GM18867 (cell line): ENCODE measurements around the gene MMP25.
"Not testable (repeated sequence)": the region's sequence is repeated elsewhere in the genome, so short reads cannot be mapped to it uniquely, and the experiment has no call there.

Experiments
- ATAC-seq: cut with Tn5 transposase; IDR thresholded peaks from one replicate; pipeline ENCODE4 v1.9.1; 2021; ENCODE audit warnings: mild to moderate bottlenecking, moderate library complexity; ENCODE audit not compliant: unreplicated experiment

MMP25 gene

DNA sequence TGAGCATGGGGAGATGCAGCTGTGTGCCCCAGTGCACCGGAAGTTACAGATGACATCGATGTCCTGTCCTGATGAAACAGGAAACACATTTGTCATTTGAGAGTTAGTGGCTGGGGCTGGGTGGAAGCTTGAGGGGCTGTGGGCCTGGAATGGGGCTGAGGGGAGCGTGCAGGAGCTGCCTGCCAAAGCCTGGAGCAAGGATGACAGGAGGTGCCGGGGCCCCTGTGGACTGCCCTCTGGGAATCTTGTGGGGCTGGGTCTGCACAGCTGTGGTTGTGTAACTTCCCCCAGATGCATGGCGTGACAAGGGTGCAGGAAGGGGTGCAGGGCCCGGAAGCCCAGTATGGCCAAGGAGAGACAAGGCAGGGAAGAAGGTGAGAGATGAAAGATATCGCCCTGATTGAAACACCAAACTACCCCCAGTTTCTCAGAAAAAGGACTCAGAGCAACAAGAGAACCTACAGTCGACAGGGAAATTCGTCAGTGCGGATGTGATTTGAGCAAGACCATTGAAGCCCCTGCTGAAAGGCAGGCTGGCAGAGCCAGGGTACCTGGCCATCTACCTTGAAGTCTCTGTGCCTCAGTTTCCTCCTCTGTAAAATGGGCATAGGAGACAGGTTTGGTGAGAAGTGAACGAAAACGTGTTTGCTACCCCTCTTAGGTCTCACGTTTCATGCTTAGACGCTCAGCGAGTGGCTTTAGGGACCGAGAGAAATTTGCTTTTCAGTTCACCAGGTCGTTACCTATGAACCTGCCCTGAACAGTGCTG is 8.8 kb downstream of the MMP25 start:
- no peak for ATAC-seq

DNA sequence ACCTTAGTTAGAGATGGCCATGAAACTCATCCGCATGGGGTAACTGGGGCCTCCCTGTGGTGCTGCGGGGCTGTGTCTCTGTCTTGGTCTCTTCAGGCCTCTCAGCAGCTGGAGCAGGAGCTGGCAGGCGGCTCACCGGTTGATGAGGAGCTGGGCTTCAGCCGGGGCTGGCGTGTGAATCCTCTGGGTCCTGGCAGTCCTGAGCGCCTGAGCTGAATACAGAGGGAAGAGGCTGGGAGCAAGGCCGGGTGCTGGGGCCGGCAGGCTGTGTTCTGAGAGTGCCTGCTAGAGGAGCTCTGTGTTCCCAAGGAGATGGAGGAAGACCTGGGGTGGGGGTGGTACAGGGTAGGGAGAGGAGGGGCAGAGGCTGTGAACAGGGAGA is 9.4 kb downstream of the MMP25 start:
- not testable (repeated sequence) for ATAC-seq

DNA sequence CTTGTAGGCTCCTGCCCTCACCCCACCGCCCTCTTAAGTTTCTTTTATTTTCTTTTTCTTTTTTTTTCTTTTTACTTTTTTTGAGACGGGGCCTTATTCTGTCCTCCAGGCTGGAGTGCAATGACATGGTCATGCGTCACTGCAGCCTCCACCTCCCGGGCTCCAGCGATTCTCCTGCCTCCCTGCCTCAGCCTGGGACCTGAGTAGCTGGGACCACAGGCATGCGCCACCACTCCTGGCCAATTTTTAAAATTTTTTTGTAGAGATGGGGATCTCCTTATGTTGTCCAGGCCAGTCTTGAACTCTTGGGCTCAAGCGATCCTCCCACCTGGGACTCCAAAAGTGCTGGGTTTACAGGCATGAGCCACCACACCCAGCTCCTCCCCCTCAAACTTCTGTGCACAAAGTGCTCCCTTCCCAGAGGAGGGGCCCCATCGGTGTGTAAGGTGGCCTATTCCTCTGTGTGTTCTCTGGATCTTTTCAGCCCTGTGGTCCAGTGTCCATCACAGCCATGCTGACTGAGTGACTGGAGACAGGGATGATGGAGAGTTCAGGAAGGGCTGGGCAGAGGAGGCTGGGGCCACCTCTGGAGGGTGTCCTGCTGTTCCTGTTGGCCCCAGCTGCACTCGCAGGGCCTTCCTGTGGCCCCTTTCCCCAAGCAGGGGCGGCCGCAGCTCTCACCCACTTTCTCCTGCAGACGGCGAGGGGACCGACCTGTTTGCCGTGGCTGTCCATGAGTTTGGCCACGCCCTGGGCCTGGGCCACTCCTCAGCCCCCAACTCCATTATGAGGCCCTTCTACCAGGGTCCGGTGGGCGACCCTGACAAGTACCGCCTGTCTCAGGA is 10.2 kb downstream of the MMP25 start:
- no peak for ATAC-seq

DNA sequence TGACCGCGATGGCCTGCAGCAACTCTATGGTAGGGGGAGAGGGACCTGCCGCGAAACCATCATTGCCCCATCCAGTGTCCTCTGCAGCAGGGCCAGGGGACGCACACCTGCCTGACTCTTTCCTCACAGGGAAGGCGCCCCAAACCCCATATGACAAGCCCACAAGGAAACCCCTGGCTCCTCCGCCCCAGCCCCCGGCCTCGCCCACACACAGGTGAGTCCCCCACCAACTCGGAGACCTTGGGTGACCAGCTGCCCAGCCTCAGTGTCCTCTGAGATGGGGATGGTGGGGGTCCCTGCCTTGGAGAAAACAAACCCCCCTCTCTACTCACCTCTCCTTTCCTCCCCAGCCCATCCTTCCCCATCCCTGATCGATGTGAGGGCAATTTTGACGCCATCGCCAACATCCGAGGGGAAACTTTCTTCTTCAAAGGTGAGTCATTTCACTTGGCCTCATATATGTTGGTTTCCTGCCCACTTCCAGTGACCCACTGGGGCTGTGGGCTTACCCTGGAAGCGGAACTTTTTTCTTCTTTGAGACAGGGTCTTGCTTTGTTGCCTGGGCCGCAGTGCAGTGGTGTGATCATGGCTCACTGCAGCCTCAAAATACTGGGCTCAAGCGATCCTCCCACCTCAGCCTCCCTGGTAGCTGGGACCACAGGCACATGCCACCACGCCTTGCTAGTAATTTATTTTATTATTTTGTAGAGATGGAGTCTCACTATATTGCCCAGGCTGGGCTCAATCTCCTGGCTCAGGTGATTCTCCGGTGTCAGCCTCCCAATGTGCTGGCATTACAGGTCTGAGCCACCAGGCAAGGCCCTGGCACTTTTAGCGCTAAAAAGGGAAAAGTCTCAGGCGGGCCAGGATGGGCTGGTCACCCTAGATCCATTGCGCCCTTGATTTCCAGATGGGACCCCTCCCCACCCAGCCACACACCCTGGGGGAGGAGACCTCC is 11.1 kb downstream of the MMP25 start:
- ATAC-seq: no peak

DNA sequence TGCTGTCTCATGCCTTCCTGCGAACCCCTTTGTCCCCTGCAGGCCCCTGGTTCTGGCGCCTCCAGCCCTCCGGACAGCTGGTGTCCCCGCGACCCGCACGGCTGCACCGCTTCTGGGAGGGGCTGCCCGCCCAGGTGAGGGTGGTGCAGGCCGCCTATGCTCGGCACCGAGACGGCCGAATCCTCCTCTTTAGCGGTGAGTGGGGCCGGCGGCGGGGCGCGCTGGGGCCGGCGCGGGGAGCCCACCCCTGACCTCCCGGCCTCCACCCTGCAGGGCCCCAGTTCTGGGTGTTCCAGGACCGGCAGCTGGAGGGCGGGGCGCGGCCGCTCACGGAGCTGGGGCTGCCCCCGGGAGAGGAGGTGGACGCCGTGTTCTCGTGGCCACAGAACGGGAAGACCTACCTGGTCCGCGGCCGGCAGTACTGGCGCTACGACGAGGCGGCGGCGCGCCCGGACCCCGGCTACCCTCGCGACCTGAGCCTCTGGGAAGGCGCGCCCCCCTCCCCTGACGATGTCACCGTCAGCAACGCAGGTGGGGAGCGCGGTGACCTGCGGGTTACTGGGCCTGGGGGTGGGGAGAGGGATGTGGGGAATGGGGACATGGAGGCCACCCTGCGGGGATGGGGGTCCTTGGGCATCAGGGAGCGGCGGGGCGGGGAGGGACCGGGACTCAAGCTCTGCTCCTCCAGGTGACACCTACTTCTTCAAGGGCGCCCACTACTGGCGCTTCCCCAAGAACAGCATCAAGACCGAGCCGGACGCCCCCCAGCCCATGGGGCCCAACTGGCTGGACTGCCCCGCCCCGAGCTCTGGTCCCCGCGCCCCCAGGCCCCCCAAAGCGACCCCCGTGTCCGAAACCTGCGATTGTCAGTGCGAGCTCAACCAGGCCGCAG is 12.0 kb downstream of the MMP25 start:
- peak; percentile 19 for ATAC-seq

DNA sequence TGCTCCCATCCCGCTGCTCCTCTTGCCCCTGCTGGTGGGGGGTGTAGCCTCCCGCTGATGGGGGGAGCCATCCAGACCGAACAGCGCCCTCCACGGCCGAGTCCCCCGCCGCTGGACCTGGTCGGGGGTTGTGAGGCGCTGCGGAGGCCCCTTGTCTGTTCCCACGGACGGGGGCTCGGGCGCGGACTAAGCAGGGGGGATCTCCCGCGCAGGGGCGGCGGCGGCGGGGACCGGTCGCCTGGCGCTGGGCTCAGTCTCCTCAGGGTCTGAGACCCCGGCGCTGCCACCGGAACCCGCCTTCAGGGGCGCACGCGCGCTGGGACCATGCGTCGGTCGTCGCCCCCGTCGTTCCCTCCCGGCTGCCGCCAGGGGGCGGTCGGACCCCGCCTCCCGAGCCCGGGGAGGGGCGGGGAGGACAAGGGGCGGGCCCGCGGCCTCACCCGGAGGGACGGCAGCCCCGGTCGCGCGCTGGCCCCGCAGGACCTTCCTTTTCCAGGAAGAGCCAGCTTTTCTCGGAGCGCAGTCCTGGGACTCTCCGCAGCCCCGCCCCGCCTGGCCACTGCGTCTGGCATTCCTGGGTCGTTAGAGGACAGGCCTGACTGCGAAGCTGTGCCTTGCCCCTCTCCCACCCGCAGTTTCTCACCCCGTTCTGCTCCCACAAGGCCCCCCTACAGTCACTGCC is 12.8 kb downstream of the MMP25 start:
- peak; percentile 78 for ATAC-seq

DNA sequence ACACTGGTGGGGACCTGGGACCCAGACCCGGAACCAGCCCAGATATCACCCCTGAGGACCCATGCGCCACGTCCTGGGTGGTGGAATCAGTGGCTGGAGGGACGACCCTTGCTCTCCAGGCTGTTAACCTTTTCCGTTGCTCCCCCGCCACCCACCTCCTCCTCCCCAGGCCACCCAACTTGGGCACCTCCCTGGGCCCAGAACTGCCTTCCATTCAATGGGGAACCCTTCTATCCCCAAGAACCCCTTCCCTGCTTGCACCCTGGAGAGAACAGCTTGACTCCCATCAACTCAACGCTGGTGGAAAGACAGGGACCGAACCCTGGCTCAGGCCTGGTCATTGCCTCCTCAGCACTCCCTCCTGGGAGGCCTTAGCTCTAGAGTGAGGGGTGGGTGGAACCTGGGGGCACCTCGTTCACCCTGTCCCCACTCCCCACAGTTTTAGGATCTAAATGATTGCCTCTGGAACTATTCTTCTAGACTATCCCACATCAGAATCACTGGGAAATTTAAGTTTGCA is 13.4 kb downstream of the MMP25 start:
- no peak for ATAC-seq

DNA sequence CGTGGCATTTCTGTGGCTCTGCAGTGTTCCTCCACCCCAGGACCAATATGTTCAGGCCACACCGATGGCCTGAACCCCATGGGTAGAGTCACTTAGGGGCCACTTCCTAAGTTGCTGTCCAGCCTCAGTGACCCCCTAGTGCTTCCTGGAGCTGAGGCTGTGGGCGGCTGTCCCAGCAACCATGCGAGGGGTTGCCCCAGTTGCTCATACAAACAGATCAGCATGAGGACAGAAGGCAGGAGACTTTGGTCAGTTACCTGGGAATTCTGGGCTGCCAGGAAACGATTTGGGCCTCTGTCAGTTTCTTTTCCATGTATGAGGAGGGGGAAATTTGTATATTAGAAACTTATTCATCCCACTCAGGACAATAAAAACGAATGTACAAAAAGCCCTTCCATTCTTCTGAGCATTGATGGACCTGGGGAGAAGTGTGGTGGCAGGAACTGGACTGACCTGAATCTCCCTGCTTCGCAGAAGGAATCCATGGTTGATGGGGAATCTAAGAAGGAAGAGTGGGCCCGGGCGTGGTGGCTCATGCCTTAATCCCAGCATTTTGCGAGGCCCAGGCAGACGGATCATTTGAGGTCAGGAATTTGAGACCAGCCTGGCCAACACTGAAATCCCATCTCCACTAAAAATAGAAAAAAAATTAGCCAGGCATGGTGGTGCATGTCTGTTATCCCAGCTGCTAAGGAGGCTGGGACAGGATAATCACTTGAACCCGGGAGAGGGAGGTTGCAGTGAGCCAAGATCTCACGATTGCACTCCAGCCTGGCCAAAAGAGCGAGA is 14.2 kb downstream of the MMP25 start:
- ATAC-seq: no peak

DNA sequence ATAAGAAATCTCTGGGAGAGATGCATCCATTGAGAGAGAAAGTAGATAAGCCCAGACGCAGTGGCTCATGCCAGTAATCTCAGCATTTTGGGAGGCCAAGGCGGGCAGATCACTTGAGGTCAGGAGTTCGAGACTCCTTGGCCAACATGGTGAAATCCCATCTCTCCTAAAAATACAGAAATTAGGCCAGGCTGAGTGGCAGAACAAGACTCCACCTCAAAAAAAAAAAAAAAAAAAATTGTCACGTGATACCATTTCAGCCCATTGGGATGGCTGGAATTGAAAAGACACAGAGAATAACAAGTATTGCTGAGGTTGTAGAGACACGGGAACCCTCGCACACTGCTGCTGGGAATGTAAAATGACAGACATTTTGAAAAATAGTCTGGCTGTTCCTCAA is 16.2 kb downstream of the MMP25 start:
- ATAC-seq: no peak

DNA sequence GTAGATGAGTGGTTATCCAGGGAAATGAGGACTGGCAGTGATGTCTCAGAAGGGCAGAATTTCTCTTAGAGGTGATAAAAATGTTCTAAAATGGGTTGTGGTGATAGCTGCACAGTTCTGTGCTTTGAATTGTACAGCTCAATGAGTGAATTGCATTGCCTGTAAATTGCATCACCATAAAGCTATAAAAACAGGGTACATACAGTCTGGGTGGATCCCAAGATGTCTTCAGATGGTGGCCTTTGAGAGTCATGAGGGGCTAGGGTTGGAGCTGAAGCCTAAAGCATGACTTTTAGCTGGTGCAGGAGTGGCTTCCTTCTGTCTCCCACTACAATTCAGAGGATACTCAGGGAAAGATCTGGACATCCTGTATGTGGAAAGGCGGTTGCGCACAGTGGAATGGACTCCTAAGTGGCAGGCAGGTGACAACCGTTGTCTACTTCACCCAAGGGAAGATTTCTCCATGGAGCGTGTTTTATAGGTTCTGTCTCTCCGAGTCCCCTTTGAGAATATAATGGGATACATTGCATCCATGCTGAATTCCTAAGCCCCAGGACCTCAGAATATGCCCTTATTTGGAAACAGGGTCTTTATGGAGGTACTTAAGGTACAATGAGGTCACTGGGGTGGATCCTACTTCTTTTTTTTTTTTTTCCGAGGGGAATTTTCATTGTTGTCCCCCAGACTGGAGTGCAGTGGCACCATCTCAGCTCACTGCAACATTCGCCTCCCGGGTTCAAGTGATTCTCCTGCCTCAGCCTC is 17.4 kb downstream of the MMP25 start:
- no peak for ATAC-seq

DNA sequence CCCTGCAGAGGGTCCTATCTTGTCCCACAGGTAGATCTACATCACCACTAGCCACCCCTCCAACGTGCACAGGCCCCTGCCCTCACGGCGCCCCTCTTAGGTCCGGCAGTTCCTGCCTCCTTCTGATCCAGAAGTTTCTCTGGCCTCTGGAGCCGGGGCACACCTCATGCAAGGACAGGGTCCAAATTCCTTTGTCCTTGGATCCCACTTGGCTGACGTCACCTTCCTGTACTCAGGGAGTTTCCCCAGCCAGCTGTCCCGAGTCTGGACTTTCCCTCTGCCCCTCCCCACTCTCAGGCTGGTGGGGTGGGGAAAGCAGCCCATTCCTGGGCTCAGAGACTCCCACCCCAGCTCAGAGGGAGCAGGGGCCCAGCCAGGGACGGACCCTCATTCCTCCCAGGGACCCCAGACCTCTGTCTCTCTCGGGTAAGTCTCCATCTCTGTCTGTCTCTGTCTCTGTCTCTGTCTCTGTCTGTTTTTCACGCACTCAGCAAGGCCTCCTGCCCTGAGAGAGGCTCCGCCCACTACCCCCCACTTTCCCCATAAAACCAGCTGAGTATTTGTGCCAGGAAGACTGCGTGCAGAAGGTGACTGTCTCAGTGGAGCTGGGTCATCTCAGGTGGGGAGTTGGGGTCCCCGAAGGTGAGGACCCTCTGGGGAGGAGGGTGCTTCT is 18.8 kb downstream of the MMP25 start, which contains the start of gene IL32:
TSS of gene IL32 (plus strand) at position 572 of the 673 bp plus-strand sequence. CDS start 172 bp downstream, outside the sequence.
- ATAC-seq: no peak

DNA sequence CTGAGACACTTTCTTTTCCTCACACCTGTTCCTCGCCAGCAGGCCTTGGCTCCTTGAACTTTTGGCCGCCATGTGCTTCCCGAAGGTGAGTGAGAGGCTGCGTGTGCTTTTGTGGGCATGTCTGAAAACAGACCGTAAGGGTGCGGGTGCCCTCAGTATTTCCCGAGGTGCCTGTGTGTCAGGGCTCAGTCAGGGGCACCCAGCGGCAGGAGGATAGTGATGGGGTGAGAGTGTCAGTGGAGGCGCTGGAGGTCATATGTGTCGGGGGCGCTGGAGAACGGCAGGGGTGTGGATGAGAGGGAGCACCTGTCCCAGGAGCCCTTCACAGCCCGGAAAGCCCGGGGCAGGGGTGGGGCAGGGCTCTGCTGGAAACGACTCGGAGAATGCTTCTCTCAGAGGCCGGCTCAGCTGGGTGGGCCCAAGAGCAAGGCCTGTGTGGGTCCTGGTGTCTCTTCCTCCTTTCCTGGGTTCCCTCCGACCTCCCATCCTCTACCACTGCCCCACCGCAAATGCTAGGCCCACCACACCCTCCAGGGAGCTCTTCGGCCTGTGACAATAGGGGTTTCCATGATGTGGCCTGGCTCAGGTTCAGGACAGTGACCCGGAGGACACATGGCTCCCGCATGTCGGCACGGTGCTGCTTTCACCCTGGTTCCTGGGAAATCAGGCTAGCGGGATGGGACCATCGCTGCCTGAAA is 19.5 kb downstream of the MMP25 start:
- ATAC-seq: no peak

DNA sequence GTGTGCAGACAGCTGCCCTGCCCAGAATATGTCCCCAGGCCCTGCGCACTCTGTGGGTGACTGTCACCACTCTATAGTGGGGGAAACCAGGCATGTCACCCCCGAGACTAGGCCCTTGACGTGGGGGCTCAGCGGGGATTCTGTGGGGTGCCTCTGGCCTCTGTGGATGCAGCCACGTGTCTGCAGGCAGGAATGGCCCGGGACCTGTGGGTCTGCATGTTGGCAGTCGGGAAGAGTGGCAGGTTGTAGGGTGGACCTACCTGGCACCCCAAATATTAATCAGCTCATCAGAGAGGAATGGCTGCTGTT is 20.0 kb downstream of the MMP25 start:
- no peak for ATAC-seq

DNA sequence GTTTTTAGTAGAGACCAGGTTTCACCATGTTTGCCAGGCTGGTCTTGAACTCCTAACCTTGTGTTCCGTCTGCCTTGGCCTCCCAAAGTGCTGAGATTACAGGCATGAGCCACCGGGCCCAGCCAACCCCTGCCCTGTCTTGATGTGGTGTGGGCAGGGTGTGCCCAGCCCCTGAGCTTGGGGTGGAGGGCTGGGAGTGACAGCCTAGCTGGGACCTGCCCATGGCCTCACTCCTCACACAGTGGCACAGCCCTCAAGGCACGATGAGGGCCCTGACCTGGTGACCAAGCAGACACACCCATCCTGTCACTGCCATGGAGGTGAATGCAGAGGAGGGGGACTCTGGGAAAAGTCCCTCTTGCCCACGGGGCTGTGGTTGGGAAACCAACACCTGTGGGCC is 22.1 kb downstream of the MMP25 start:
- ATAC-seq: no peak

DNA sequence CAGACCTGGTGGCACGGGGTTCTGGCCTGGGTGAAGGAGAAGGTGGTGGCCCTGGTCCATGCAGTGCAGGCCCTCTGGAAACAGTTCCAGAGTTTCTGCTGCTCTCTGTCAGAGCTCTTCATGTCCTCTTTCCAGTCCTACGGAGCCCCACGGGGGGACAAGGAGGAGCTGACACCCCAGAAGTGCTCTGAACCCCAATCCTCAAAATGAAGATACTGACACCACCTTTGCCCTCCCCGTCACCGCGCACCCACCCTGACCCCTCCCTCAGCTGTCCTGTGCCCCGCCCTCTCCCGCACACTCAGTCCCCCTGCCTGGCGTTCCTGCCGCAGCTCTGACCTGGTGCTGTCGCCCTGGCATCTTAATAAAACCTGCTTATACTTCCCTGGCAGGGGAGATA is 22.8 kb downstream of the MMP25 start:
- not testable (repeated sequence) for ATAC-seq

DNA sequence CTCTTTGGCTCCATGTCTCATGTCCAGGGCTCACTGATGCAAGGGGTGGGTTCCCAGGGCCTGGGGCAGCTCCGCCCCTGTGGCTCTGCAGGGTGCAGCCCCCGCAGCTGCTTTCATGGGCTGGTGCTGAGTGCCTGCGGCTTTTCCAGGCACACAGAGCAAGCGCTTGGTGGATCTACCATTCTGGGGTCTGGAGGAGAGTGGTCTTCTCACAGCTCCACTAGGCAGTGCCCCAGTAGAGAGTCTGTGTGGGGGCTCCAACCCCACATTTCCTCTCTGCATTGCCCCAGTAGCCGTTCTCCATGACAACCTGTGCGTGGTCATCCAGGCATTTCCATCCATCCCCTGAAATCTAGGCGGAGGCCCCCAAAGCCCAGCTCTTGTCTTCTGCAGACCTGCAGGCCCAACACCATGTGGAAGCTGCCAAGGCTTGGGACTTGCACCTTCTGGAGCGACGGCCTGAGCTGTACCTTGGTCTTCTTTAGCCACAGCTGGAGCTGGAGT is 24.3 kb downstream of the MMP25 start:
- ATAC-seq: no peak
